Astrocyte (in vitro differentiated cells and primary cell): ENCODE results near the gene RAB17.
"Not testable (repeated sequence)": the region's sequence is repeated elsewhere in the genome, so short reads cannot be mapped to it uniquely, and the experiment has no call there.

Experiments used
- CTCF ChIP-seq: IDR thresholded peaks from 2 replicates; pipeline ENCODE4 v1.5.1; 2011; ENCODE audit warnings: low read depth, mild to moderate bottlenecking, inconsistent platforms, low read length, moderate library complexity; ENCODE audit not compliant: insufficient read depth
- EZH2 ChIP-seq: IDR thresholded peaks from 2 replicates; pipeline ENCODE4 v1.6.1; 2012; ENCODE audit warnings: mild to moderate bottlenecking, low read length, inconsistent platforms; ENCODE audit not compliant: insufficient read depth

GRCh38 chr2:237595829-237596519 lies 5.4 kb upstream of the RAB17 start:
- TF ChIP-seq EZH2, CTCF: not testable (repeated sequence)
